HG03432 (cell line): ENCODE measurements around the gene ENDOG.
"Not testable (repeated sequence)": the region's sequence is repeated elsewhere in the genome, so short reads cannot be mapped to it uniquely, and the experiment has no call there.

ENCODE experiments used
- ATAC-seq: cut with Tn5 transposase; IDR thresholded peaks from one replicate; pipeline ENCODE4 v1.9.1; 2021; ENCODE audit warnings: mild to moderate bottlenecking, moderate library complexity; ENCODE audit not compliant: unreplicated experiment

Gene ENDOG

DNA sequence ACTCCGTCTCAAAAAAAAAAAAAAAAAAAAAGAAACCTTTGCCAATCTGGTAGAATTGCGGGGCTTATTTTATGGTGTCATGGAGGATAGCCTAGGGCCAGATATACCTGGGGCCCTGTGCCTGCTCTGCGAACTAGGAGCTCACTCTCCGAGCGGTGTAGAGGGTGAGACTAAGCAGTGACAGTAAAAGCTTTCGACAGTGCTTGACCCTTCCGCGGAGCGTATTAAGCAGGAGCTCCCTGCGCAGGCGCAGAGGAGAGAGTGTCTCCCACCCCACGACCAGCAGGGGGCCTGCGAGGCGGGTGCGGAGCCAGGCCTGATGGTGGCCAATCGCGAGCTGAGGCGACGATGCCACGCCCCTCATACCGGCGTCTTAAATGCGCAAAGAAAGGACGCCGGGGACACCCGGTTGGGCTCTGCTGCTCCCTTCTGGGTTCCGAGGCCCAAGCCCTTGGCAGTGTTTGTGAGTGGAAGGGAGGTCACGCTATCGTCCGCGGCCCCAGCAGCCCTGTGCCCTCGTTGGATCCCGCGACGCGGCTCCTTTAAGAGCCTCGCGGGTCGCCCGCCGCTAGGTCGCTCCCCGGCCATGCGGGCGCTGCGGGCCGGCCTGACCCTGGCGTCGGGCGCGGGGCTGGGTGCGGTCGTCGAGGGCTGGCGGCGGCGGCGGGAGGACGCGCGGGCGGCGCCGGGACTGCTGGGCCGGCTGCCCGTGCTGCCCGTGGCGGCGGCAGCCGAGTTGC, at the start of gene ENDOG:
Gene ENDOG, plus strand, starts transcription at position 402 of the 740 bp plus-strand sequence. Its CDS starts 185 bp downstream, at position 587.
- peak; percentile 85 for ATAC-seq

GRCh38 chr9:128768606-128769005, 49.7 kb upstream of the ENDOG start:
- ATAC-seq = no peak

- no peak for ATAC-seq
These were observed 47.8 kb upstream of the ENDOG start for GRCh38 chr9:128770286-128771030.

DNA sequence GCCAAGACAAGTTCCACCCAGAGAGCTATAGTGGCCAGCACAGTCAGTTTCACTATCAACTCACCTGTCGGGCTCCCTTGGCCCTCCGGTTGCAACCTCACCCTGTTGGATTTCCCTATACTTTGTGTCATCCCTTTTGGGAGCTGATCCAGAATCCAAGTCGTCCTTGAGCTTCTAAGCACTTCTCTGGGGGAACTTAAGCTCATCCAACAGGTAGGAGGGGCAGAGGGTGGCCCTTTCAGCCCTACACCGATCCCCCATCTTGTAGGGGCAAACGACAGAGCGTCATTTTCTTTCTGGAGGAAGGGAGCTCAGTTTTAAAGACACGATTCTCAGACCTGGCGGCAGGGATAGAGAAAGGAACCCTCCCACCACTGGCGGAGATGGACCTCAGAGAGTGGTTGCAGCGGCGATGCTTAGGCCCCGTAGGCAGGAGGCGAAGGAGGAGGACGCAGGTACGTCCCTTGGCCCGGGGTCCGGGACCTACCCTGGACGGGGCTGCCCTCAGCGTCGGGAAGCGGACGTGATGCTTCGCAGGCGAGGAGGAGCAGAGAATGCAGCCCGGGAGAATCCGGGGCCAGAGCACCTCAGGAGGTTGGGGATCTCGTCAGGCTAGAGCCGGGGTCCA, 47.1 kb upstream of the ENDOG start:
- peak; percentile 41 for ATAC-seq

- peak; percentile 95 for ATAC-seq
These were observed 46.4 kb upstream of the ENDOG start, which contains the start of gene ZER1 for GRCh38 chr9:128771745-128772519. Gene ZER1, minus strand, starts transcription at chr9:128771927. Its CDS starts 16,362 bp downstream, at chr9:128755565.

DNA sequence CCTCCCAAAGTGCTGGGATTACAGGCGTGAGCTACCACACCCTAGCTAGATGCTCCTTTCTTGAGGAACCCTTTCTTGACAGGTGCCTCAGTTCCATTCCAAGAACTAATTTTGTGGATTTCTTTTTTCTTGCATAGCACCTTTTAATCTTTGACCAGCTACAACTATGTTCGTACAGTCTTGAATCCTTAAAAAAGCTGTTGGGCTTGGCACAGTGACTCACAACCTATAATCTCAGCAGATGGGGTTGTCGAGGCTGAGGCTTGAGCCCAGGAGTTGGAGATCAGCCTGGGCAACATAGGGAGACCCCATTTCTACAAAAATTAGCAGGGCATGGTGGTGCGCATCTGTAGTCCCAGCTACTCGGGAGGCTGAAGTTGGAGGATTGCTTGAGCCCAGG, 45.3 kb upstream of the ENDOG start:
- ATAC-seq = no peak

GRCh38 chr9:128774804-128775203, 43.5 kb upstream of the ENDOG start:
- no peak for ATAC-seq

DNA sequence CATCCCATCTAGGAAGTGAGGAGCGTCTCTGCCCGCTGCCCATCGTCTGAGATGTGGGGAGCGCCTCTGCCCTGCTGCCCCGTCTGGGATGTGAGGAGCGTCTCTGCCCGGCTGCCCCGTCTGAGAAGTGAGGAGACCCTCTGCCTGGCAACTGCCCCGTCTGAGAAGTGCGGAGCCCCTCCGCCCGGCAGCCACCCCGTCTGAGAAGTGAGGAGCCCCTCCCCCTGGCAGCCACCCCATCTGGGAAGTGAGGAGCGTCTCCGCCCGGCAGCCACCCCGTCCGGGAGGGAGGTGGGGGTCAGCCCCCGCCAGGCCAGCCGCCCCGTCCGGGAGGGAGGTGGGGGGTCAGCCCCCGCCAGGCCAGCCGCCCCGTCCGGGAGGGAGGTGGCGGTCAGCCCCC, 38.2 kb upstream of the ENDOG start:
- ATAC-seq = not testable (repeated sequence)

GRCh38 chr9:128781187-128782070, 36.9 kb upstream of the ENDOG start:
- ATAC-seq = no peak

- no peak for ATAC-seq
These were observed 35.6 kb upstream of the ENDOG start for GRCh38 chr9:128782669-128783068.

GRCh38 chr9:128785427-128785826, 32.9 kb upstream of the ENDOG start:
- ATAC-seq = no peak

DNA sequence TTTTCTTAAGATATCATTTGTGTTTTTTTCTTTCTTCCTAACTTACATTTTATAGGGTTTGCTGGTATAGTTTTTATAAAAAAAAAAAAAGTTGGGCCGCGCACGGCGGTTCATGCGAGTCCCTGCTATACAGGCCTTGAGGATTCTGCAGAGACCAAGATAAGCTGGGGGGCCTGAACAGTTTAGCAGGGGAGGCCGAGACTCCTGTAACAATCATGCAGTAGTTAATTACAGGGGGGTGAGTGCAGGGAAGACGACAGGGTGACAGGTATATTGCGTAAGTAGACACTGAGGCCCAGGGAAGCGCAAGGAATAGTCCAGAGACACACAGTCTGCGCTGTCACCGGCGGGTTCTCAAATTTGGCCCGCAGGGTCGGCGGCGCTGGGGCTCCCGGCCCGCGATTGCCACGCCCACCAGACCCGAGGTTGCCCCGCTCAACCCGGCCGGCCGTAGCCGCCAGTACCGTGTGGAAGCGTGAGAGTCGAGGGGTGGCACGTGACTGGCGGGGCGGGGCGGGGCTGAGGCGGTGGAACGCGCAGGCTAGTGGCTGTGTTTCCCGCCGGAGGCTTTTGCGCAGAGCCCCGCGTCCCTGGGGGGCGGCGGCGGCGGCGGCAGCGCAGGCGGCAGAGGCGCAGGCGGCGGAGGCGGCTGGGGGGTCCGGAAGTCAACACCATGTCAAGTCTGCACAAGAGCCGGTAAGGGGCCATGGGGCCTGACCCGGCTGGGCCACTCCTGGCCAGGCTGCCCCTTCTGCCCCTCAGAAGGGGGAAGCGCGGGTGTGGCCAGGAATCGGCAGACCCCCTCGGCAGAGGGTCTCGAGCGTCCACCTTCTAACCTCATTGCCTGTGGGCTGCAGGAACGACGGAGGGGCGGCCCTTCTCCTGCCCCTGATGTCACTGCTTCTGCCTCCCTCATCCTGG, 31.4 kb upstream of the ENDOG start, which contains the start of gene TBC1D13:
Gene TBC1D13, plus strand, starts transcription at position 573 of the 921 bp plus-strand sequence. Its CDS starts 101 bp downstream, at position 674.
- peak; percentile 88 for ATAC-seq

- no peak for ATAC-seq
These were observed 30.6 kb upstream of the ENDOG start for GRCh38 chr9:128787659-128788058.

- ATAC-seq = no peak
These were observed 29.9 kb upstream of the ENDOG start for GRCh38 chr9:128788445-128788844.

DNA sequence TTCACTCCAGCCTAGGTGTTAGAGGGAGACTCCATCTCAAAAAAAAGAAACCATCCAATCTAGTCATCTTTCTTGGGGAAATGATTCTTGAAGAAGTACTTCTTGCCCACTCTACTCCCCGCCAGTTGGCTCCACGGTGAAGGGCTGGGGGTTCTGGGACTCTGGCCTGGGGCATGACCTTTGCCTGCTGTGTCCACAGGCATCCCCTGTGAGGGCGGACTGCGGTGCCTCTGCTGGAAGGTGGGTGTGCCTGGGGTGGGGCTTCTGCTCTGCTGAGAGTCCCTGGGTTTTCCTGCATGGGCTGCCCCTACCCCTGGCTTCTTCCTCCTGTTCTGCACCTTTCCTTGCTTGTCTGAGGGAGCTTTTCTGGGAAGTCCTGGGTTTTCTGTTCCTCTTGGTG, 27.8 kb upstream of the ENDOG start:
- no peak for ATAC-seq

GRCh38 chr9:128792134-128792533, 26.2 kb upstream of the ENDOG start:
- no peak for ATAC-seq

DNA sequence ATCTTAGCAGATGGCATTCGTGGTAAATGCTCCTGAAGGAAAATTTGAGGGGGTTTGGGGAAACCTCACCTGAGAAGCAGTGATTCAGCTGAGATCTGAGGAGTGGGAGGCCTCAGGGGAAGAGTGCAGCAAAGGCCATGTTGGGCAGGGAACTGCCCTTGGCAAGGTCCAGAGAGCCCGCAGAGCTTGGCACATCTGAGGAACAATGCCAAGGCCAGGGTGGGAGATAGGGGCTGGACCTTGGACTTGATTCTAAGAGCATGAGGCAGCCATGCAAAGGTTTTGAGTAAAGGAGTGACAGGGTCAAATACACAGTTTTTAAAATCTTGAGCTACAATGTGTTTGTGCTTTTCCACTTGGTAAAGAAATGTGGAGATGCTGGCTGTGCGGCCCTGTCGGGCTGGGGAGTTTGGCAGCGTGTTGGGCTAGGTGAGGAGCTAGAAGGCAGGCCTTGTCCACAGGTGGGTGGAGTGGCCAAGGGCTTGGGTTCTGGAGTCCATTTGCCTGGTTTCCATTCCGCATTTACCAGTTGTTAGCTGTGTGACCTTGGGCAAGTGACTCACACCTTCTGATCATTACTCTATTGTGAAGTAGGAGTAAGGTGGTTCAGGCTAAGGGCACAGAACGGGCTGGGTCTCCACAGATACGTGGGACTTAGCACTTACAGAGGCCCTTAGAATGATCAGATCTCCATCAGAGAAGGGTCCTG, 25.2 kb upstream of the ENDOG start:
- ATAC-seq = no peak

- not testable (repeated sequence) for ATAC-seq
These were observed 23.3 kb upstream of the ENDOG start for GRCh38 chr9:128794961-128795360.
